GM12873 (cell line): Measurements from ENCODE around the gene FMN1.

Experiments
- CTCF ChIP-seq: IDR thresholded peaks from 2 replicates; pipeline ENCODE4 v1.5.1; 2012; ENCODE audit warnings: low read depth, mild to moderate bottlenecking, moderate library complexity, low read length, control low read depth; ENCODE audit not compliant: insufficient read depth; ENCODE audit errors: missing control alignments

Gene FMN1

DNA sequence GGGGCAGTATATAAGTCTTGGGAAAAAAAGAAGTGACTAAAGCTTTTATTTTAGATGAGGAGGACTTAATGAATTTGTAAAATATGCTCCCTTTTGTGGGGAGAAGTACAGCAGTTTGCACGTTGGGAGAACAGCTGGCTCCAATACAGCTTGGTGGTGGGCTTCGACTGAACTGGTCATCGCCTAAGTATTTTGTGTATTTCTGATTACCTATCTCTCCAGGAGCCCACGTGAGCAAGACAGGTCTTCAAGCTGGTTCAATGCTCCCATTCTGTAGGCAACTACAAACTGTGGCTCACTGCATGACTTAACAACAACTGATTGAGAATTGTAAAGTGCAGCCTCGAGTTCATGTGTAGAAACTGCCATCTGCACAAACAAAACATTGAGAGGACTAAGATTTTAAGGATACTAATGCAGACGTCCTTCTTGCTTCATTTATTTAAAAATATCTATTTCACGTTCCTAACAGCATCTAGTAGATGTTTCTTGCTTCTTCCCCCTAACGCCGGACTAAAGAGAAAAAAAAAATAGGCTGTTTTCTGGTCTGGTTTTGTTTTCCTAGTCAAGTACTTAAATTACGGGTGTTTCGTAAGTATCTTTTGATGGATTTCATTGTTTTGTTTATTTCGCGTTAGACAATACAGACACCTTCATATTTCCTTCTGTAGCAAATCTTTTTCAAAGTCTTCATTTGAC is 478.1 kb downstream of the FMN1 start:
- TF ChIP-seq CTCF = no peak
